Epithelial cell of alveolus of lung (primary cell): ENCODE data around the gene LEMD2. TPM values are rescaled to one million over a fixed set of nuclear protein-coding genes. Genes with fewer than 3 reads are reported as not detected.

Experiments used
- total RNA-seq: library from RNA; depleted of rRNA; stranded (reverse); fragments of >200 nt; gene quantifications from 2 replicates; pipeline ENCODE4 v1.2.1, GENCODE V29; 2015

The LEMD2 gene
- 50.0 and 53.3 TPM in 2 replicates for total RNA-seq

DNA sequence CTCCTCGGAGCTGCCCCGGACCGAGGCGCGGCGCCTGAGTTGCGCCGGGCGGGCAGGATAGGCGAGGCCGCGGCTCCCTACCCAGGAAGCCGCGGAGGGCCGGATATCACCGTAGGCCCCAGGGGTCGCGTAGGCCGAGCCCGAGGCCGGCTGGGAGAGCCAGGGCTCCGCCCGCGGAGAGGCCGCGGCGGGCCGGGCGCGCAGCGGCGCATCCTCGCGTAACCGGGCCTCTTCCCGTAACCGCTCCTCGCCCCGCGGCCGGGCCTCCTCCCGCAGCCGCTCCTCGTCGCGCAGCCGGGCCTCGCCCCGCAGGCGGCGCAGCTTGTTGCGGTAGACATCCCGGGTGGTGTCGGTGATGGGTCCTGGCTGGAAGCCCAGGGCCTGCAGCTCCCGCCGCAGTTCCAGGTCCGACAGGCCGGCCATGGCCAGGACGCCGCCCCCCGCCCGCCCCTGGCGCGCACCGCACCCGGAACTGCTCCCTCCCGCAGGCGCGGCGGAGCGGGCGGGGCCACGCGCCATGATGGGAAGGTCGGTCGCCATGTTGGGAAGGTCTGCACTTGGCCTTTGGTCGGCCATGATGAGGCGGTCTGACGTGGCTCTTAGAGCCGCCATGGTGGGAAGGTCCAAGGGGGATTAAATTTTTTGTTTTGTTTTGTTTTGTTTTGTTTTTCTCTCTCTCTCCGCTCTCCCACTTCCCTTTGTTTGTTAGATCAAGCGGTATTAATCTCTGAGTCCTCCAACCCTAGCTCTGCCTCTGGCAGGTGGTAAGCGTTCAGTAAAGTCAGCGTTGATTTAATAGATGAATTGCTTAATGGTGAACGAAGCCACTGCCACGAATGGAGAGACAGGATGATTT, at the start of gene LEMD2:
Gene LEMD2, minus strand, starts transcription at position 437 of the 856 bp plus-strand sequence. Its CDS starts 14 bp downstream, at position 423.

DNA sequence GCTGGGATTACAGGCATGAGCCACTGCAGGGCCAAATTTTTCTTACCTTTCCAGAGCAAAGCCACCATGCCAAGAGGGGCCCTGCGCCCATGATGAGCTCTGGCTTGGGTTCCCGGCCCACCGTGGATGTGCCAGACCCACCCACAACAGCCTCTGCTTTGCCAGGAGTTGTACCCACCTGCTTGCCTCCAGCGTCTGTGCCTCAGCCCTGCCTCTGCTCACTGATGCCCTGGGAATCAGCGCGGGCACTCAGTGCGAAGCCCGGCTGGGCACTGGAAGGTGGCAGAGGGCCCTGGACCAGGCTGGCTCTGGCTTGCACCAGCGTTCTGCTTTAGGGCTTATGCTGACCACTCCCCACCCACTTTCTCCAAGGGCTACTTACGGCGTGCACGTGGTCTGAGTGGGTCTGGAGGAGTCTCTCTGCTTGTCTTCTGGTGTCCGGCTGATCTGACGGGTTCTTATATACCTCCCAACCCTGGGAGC, 14.7 kb upstream of the LEMD2 start, which contains the start of gene MLN:
Gene MLN, minus strand, starts transcription at position 433 of the 483 bp plus-strand sequence. CDS start 2,840 bp downstream, outside the sequence.

DNA sequence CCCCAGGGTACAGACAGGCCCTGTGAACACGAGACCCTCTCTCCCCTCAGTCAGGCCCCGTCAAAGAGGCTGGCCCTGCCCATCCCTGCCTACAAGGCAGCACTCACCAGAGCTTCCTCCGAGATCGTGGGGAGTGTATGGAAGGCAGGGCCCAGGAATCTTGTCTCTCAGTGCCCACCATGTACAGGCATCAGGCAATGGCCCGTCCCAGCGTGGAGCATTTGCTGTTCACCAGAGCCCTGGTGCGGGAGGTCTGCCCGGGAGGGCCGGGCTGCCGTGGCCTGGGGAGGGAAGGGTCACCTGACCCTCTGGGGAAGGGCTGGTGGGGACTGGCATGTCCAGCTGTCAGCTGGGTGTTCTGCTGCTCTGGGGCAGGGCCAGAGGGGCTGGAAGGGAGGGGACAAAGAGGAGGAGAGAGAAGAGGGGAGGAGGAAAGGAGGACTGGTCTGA, 42.3 kb downstream of the LEMD2 start, which contains the start of gene IP6K3:
Gene IP6K3, minus strand, starts transcription at position 255 of the 450 bp plus-strand sequence. CDS start 11,429 bp downstream, outside the sequence.

Other genes with a start within 250 kb of the LEMD2 start
- gene BAK1, start 208.9 kb downstream of the LEMD2 start, total RNA-seq, result 15.1 and 17.1 TPM in 2 replicates
- 6.9 and 20.8 TPM in 2 replicates for gene ITPR3, start 167.8 kb downstream of the LEMD2 start, total RNA-seq
- 18.8 and 65.6 TPM in 2 replicates for gene UQCC2, start 77.4 kb downstream of the LEMD2 start, total RNA-seq
- gene IP6K3, start 42.2 kb downstream of the LEMD2 start, total RNA-seq, result 1.2 and 6.6 TPM in 2 replicates
- gene MLN, start 14.9 kb upstream of the LEMD2 start, total RNA-seq, result not detected in 2 replicates